ENCODE measurements around the gene NCAPG2.

GRCh38 chr7:158727690-158728089 lies 23.1 kb upstream of the NCAPG2 start:
- TF ChIP-seq CTCF (IDR thresholded peaks at IDR 0.05): no peak
- TF ChIP-seq EP300 (IDR thresholded peaks at IDR 0.05): no peak
- TF ChIP-seq POLR2A (IDR thresholded peaks at IDR 0.05): no peak
